ENCODE data around the gene LPP. TPM values are rescaled to one million over a fixed set of nuclear protein-coding genes. Genes with fewer than 3 reads are reported as not detected.

The LPP gene
- total and polyA plus RNA-seq, 9 of the 15 experiments (the other 6 are each of a cell fraction or from before 2014, with no cell fraction given) = 0.07 to 0.18 TPM; not detected in 7

- Histone ChIP-seq H3K9ac (ENCODE audit: insufficient read depth in 1 of 2, low read depth in 2 of 2, low read length in 2 of 2) (no peak overlapping the region), H3K4me2 (ENCODE audit: insufficient read depth, low read length) (no peak overlapping the region), H3K9me3 (replicated peaks; ENCODE audit: control insufficient read depth, insufficient read depth, low read depth, low read length) (no peaks in the 10 kb centered on the region), H3K27ac (ENCODE audit: extremely low read depth, low read depth, low read length) (no peak overlapping the region), H4K20me1 (replicated peaks; ENCODE audit: control insufficient read depth, insufficient read depth, low read length) (no peaks in the 10 kb centered on the region), H2AFZ (ENCODE audit: low read depth, low read length) (no peak overlapping the region), H3K27me3 (ENCODE audit: control insufficient read depth in 2 of 2, insufficient read depth in 2 of 2, low read length in 2 of 2) (no peaks in the 10 kb centered on the region), H3K79me2 (ENCODE audit: control insufficient read depth, insufficient read depth, low read length) (no peaks in the 10 kb centered on the region), H3K9me1 (ENCODE audit: control insufficient read depth, insufficient read depth, low read length) (no peaks in the 10 kb centered on the region), H3K4me1 (replicated peaks in 1 of 2; ENCODE audit: control insufficient read depth in 2 of 2, insufficient read depth in 2 of 2, low read length in 2 of 2) (no peaks in the 10 kb centered on the region), H3K36me3 (ENCODE audit: control insufficient read depth, insufficient read depth, low read length) (no peaks in the 10 kb centered on the region), H3K4me3 (no peak overlapping the region)
- intact Hi-C loops (cut with micrococcal nuclease) = no loop called here
- no TSS peak for BruUV-seq (replicated peaks)
- WGBS (ENCODE audit: insufficient coverage, low coverage, missing lambda C conversion rate) = 3% methylated on average over 4 of the region's 5 CpGs
- ChIA-PET CTCF (ENCODE audit: low intra/inter-chr PET ratio) (no interaction called here), POLR2A (no interaction called here)
- ATAC-seq (no peak), FAIRE-seq (no peak), DNase-seq (ENCODE audit: extremely low read depth in 1 of 4, low spot score in 3 of 4) (no peak)
- in situ Hi-C loops (cut with MboI) = no loop called here
- TF ChIP-seq HMGN3 (IDR thresholded peaks at IDR 0.05; ENCODE audit: borderline replicate concordance, extremely low read depth, insufficient read length, low read depth, low read length) = no peak
Observed at GRCh38 chr3:188296761-188297612, 143.0 kb downstream of the LPP start.

GRCh38 chr3:188298585-188298984 lies 144.6 kb downstream of the LPP start:
- ChIA-PET CTCF (ENCODE audit: low intra/inter-chr PET ratio) (no interaction called here), POLR2A (interaction anchor here (0.5 to 1.6 kb wide), 5 partner anchors 8 to 556 kb away, joined by 3 to 4 read pairs (median 3); no protein-coding TSS in a partner anchor)
- Histone ChIP-seq H3K9ac (ENCODE audit: insufficient read depth in 1 of 2, low read depth in 2 of 2, low read length in 2 of 2) (no peak overlapping the region), H3K27ac (ENCODE audit: extremely low read depth, low read depth, low read length) (no peak overlapping the region), H3K9me1 (ENCODE audit: control insufficient read depth, insufficient read depth, low read length) (no peaks in the 10 kb centered on the region), H3K36me3 (ENCODE audit: control insufficient read depth, insufficient read depth, low read length) (no peaks in the 10 kb centered on the region), H3K79me2 (ENCODE audit: control insufficient read depth, insufficient read depth, low read length) (no peaks in the 10 kb centered on the region), H3K4me3 (no peak overlapping the region), H2AFZ (ENCODE audit: low read depth, low read length) (no peak overlapping the region), H3K4me1 (replicated peaks in 1 of 2; ENCODE audit: control insufficient read depth in 2 of 2, insufficient read depth in 2 of 2, low read length in 2 of 2) (no peaks in the 10 kb centered on the region), H3K9me3 (replicated peaks; ENCODE audit: control insufficient read depth, insufficient read depth, low read depth, low read length) (no peaks in the 10 kb centered on the region), H4K20me1 (replicated peaks; ENCODE audit: control insufficient read depth, insufficient read depth, low read length) (no peaks in the 10 kb centered on the region), H3K4me2 (ENCODE audit: insufficient read depth, low read length) (no peak overlapping the region), H3K27me3 (ENCODE audit: control insufficient read depth in 2 of 2, insufficient read depth in 2 of 2, low read length in 2 of 2) (no peaks in the 10 kb centered on the region)
- TF ChIP-seq TAF9B (IDR thresholded peaks at IDR 0.05; ENCODE audit: partially characterized antibody) = no peak
- TF ChIP-seq ZNF586 (CRISPR knock-in tag; conservative IDR thresholded peaks at IDR 0.05) = no peak
- whole genome bisulfite sequencing (ENCODE audit: insufficient coverage, low coverage, missing lambda C conversion rate) = 4% methylated on average over 3 of the region's 3 CpGs
- intact Hi-C loops (cut with micrococcal nuclease) (no loop called here), in situ Hi-C loops (cut with MboI) (no loop called here)
- FAIRE-seq = no peak
- no TSS peak for BruUV-seq (replicated peaks)
- no peak for DNase-seq (ENCODE audit: extremely low read depth in 1 of 4, low spot score in 3 of 4)
- ATAC-seq = no peak

All from K562 (cell line).